Spleen (tissue), 13 donors: ENCODE measurements around the gene VCY1B. TPM values are rescaled to one million over a fixed set of nuclear protein-coding genes. Genes with fewer than 3 reads are reported as not detected.
"Not testable (repeated sequence)": the region's sequence is repeated elsewhere in the genome, so short reads cannot be mapped to it uniquely, and the experiment has no call there.

Experiments used
- DNase-seq: peaks from one replicate; pipeline ENCODE4 v3.0.0-alpha.2; 2020
- H3K27ac ChIP-seq, 8 donors: fragments of 200-600 bp; sonication (generic) in 7 of 8; 1 replicate in 4 of 8; 2 replicates in 4 of 8; pipeline versions ENCODE4 v1.5.0 to v1.8.0; 2016 to 2021; ENCODE audit warnings: inconsistent platforms in 4 of 8, mild to moderate bottlenecking in 4 of 8, moderate library complexity in 1 of 8
- H3K27me3 ChIP-seq, 7 donors: fragments of 200-600 bp; sonication (generic) in 6 of 7; replicated peaks in 1 of 7; 1 replicate in 4 of 7; 2 replicates in 3 of 7; pipeline versions ENCODE4 v1.5.0 to v1.8.0; 2016 to 2021; ENCODE audit warnings: inconsistent platforms in 3 of 7, mild to moderate bottlenecking in 1 of 7
- H3K36me3 ChIP-seq, 6 donors: fragments of 200-600 bp; sonication (generic) in 5 of 6; 1 replicate in 4 of 6; 2 replicates in 2 of 6; pipeline versions ENCODE4 v1.5.0 to v1.8.0; 2016 to 2021; ENCODE audit warnings: inconsistent platforms in 2 of 6
- H3K4me1 ChIP-seq, 6 donors: fragments of 200-600 bp; sonication (generic) in 5 of 6; 1 replicate in 3 of 6; 2 replicates in 3 of 6; pipeline versions ENCODE4 v1.5.0 to v1.8.0; 2016 to 2021; ENCODE audit warnings: inconsistent platforms in 3 of 6
- H3K4me3 ChIP-seq, 8 donors: fragments of 200-600 bp; sonication (generic) in 7 of 8; 1 replicate in 4 of 8; 2 replicates in 4 of 8; pipeline versions ENCODE4 v1.5.0 to v1.8.0; 2016 to 2021; ENCODE audit warnings: inconsistent platforms in 4 of 8, mild to moderate bottlenecking in 4 of 8, moderate library complexity in 2 of 8
- H3K9me3 ChIP-seq, 8 donors: fragments of 200-600 bp; sonication (generic) in 7 of 8; 1 replicate in 4 of 8; 2 replicates in 4 of 8; pipeline versions ENCODE4 v1.5.0 to v1.8.0; 2016 to 2021; ENCODE audit warnings: inconsistent platforms in 4 of 8
- CTCF ChIP-seq, 11 experiments: fragments of 200-600 bp in 7 of 11; fragments of 450-650 bp in 4 of 11; sonication (generic) in 4 of 11; IDR thresholded peaks in 8 of 11; conservative IDR thresholded peaks in 3 of 11; 1 replicate in 7 of 11; 2 replicates in 4 of 11; pipeline versions ENCODE4 v1.4.0 to v1.8.0; 2016 to 2021; ENCODE audit warnings: antibody characterized with exemption in 11 of 11, inconsistent platforms in 4 of 11, mild to moderate bottlenecking in 1 of 11
- POLR2A ChIP-seq, 3 donors: fragments of 450-650 bp; IDR thresholded peaks; one replicate each; pipeline ENCODE4 v1.5.1; 2017; ENCODE audit warnings: antibody characterized with exemption in 3 of 3, mild to moderate bottlenecking in 1 of 3
- POLR2AphosphoS5 ChIP-seq, 3 donors: sonication (generic); formaldehyde crosslinking; IDR thresholded peaks; one replicate each; pipeline ENCODE4 v1.5.1; 2017; ENCODE audit warnings: antibody characterized with exemption in 3 of 3
- WGBS, 5 donors: extraction: QIAGEN DNeasy Blood & Tissue Kit in 3 of 5; methylation state at CpG; one replicate each; pipeline versions ENCODE4 v1.1.5 to v1.1.7; 2013 to 2018; 5-methylcytosine and 5-hydroxymethylcytosine counted together
- intact Hi-C: fragments of 100-400 bp; cut with DNase I; formaldehyde crosslinking; loops from one replicate; pipeline ENCODE4 v1.15.0; 2023; ENCODE audit warnings: low total_unique reads
- long read RNA-seq, 2 donors: transcript quantifications; one replicate each; lab custom pipeline, GENCODE V29; 2026
- polyA plus RNA-seq, 3 donors: library from polyadenylated mRNA; stranded (reverse); fragments of 200-250 nt; gene quantifications; one replicate each; pipeline ENCODE4 v1.2.1, GENCODE V29; 2013
- total RNA-seq, 7 donors: library from RNA; depleted of rRNA in 3 of 7; stranded (reverse); fragments of >200 nt in 3 of 7; fragmentation: NEBNext Ultra II Directional in 4 of 7; extraction: Animal tissue kit (Norgen Biotek cat#: 25700) in 4 of 7; gene quantifications; one replicate each; pipeline versions ENCODE4 v1.1.0 to v1.2.1, GENCODE V29; 2016 to 2021
- donor health status: healthy with polysubstance abuse.
- donor health status: DM: no; HTN: no; CAD: no; lungs with moderate emphysema.
- donor health status: DM: no; HTN: no; CAD: no.
- donor health status: Bipolar disorder and iron deficiency.
- donor health status: healthy.
- donor health status: DM: no; HTN: no; CAD: no.
- donor health status: DM: yes; HTN: yes; CAD: no.

Gene VCY1B
- not detected for total RNA-seq
- polyA plus RNA-seq, result not detected
- long read RNA-seq, donor 1, result 0 reads
- long read RNA-seq, donor 2, result 0 reads

- intact Hi-C loops, H3K9me3 ChIP-seq, H3K4me3 ChIP-seq, H3K27ac ChIP-seq, H3K27me3 ChIP-seq, DNase-seq, H3K36me3 ChIP-seq, H3K4me1 ChIP-seq: not testable (repeated sequence)
- no CpG with 5 or more reads among the region's 19 CpGs for WGBS, 5 donors
Observed at GRCh38 chrY:14055927-14056326, at the start of gene VCY1B. TSS of gene VCY1B (plus strand) at chrY:14056227. CDS start at chrY:14056290, 63 bp downstream.

GRCh38 chrY:14011916-14012315 is 44.1 kb upstream of the VCY1B start:
- no CpG with 5 or more reads among the region's 2 CpGs for WGBS, 5 donors

GRCh38 chrY:14030395-14030794 is 25.6 kb upstream of the VCY1B start:
- intact Hi-C loops, result not testable (repeated sequence)

More at GRCh38 chrY:14011916-14012315, 44.1 kb upstream of the VCY1B start:
- H3K36me3 ChIP-seq, H3K27ac ChIP-seq, H3K4me1 ChIP-seq, H3K27me3 ChIP-seq, intact Hi-C loops, DNase-seq, H3K9me3 ChIP-seq, H3K4me3 ChIP-seq: not testable (repeated sequence)

GRCh38 chrY:14085877-14086276 is 29.9 kb downstream of the VCY1B start:
- 83 to 88% (median 88%) methylated on average over 1 of the region's 1 CpG; no CpG with 5 or more reads in 2 of the 5 donors for WGBS, 5 donors
- Histone ChIP-seq H3K9me3 (no peaks in the 10 kb centered on the region), H3K4me1 (no peaks in the 10 kb centered on the region), H3K4me3 (no peak overlapping the region), H3K27me3 (no peaks in the 10 kb centered on the region), H3K27ac (no peak overlapping the region), H3K36me3 (no peaks in the 10 kb centered on the region)
- no peak for DNase-seq
- intact Hi-C loops, result no loop called here
- TF ChIP-seq POLR2AphosphoS5 (IDR thresholded peaks at IDR 0.05) (no peak), POLR2A (IDR thresholded peaks at IDR 0.05) (no peak), CTCF (IDR thresholded peaks at IDR 0.05 in 8 of 11, conservative IDR thresholded peaks at IDR 0.05 in 3 of 11) (no peak)

More at GRCh38 chrY:14030395-14030794, 25.6 kb upstream of the VCY1B start:
- H3K36me3 ChIP-seq, H3K4me3 ChIP-seq, DNase-seq, H3K27ac ChIP-seq, H3K27me3 ChIP-seq, H3K9me3 ChIP-seq, H3K4me1 ChIP-seq: not testable (repeated sequence)
- no CpG with 5 or more reads among the region's 2 CpGs for whole genome bisulfite sequencing, 5 donors

Other genes starting within 250 kb of the VCY1B start
- not detected for gene VCY, start 69.8 kb upstream of the VCY1B start, total RNA-seq
- not detected for gene VCY, start 69.8 kb upstream of the VCY1B start, polyA plus RNA-seq